Caco-2 (cell line): ENCODE results near the gene POLDIP2. TPM values are rescaled to one million over a fixed set of nuclear protein-coding genes. Genes with fewer than 3 reads are reported as not detected.

Source experiments
- BruUV-seq: library from RNA; stranded (reverse); fragments of 400-500 nt; replicated peaks from 2 replicates; lab custom pipeline; 2021; lab: Mats Ljungman, UMichigan
- CTCF ChIA-PET: fragments of 300-600 bp; sonication (Branson Sonifier 250); formaldehyde crosslinking; loops from one replicate; lab custom pipeline; 2022; ENCODE audit warnings: antibody characterized with exemption; lab: Charles Lee
- POLR2A ChIA-PET: fragments of 300-600 bp; sonication (Branson Sonifier 250); formaldehyde crosslinking; loops from one replicate; lab custom pipeline; 2022; ENCODE audit warnings: antibody characterized with exemption; lab: Charles Lee
- DNase-seq, 2 experiments: peaks; one replicate each; pipeline versions ENCODE4 v3.0.0 to v3.0.0-alpha.2; 2020 to 2022
- H3K27me3 ChIP-seq: replicated peaks from 2 replicates; pipeline ENCODE4 v1.6.0; 2011; ENCODE audit warnings: low read length; ENCODE audit not compliant: control insufficient read depth, insufficient read depth
- H3K36me3 ChIP-seq: 2 replicates; pipeline ENCODE4 v1.5.1; 2011; ENCODE audit warnings: low read length; ENCODE audit not compliant: control insufficient read depth, insufficient read depth
- H3K4me1 ChIP-seq: fragments of 250-450 bp; sonication (Bioruptor Pico); 2 replicates; pipeline ENCODE4 v1.5.1; 2020; ENCODE audit warnings: mild to moderate bottlenecking
- H3K4me3 ChIP-seq: 2 replicates; pipeline ENCODE4 v1.5.1; 2011; ENCODE audit warnings: low read depth, mild to moderate bottlenecking, control low read depth, low read length
- H3K9me3 ChIP-seq: fragments of 250-450 bp; sonication (Bioruptor Pico); 2 replicates; pipeline ENCODE4 v1.5.1; 2020; ENCODE audit warnings: mild to moderate bottlenecking, moderate library complexity
- H3K27ac Mint-ChIP-seq: one replicate; pipeline ENCODE4 v1.8.0; 2022; ENCODE audit warnings: mixed read lengths; ENCODE audit not compliant: unreplicated experiment
- H3K27me3 Mint-ChIP-seq: one replicate; pipeline ENCODE4 v1.8.0; 2022; ENCODE audit warnings: mixed read lengths; ENCODE audit not compliant: insufficient read depth, unreplicated experiment
- H3K36me3 Mint-ChIP-seq: one replicate; pipeline ENCODE4 v1.8.0; 2022; ENCODE audit warnings: mild to moderate bottlenecking, mixed read lengths; ENCODE audit not compliant: insufficient read depth, unreplicated experiment
- H3K4me1 Mint-ChIP-seq: one replicate; pipeline ENCODE4 v1.8.0; 2022; ENCODE audit warnings: low read depth, mixed read lengths; ENCODE audit not compliant: unreplicated experiment
- H3K4me3 Mint-ChIP-seq: one replicate; pipeline ENCODE4 v1.8.0; 2022; ENCODE audit warnings: mild to moderate bottlenecking, moderate library complexity, mixed read lengths; ENCODE audit not compliant: unreplicated experiment
- H3K9me3 Mint-ChIP-seq: one replicate; pipeline ENCODE4 v1.8.0; 2022; ENCODE audit warnings: mixed read lengths; ENCODE audit not compliant: unreplicated experiment
- CTCF ChIP-seq, 2 experiments: fragments of 200-600 bp in 1 of 2; IDR thresholded peaks; 1 replicate in 1 of 2; 2 replicates in 1 of 2; pipeline versions ENCODE4 v1.5.1 to v1.8.0; 2011 to 2022; ENCODE audit warnings: antibody characterized with exemption in 1 of 2, control low read depth in 1 of 2, inconsistent platforms in 1 of 2, low read depth in 1 of 2, low read length in 1 of 2, mild to moderate bottlenecking in 1 of 2, moderate library complexity in 1 of 2; ENCODE audit not compliant: insufficient read depth in 1 of 2, severe bottlenecking in 1 of 2, unreplicated experiment in 1 of 2
- intact Hi-C: fragments of 100-400 bp; cut with micrococcal nuclease; formaldehyde crosslinking; loops from one replicate; pipeline ENCODE4 v1.10.0; 2022; ENCODE audit not compliant: unreplicated experiment
- total RNA-seq: library from RNA; stranded (reverse); gene quantifications from 2 replicates; pipeline ENCODE4 v1.2.3, GENCODE V29; 2022

The POLDIP2 gene
- total RNA-seq, 1 experiment from 2014 or later, result 257 TPM

GRCh38 chr17:28384281-28385036 is 27.1 kb upstream of the POLDIP2 start:
- TF ChIP-seq CTCF (IDR thresholded peaks at IDR 0.05; ENCODE audit: insufficient read depth in 1 of 2, low read depth in 1 of 2, low read length in 1 of 2, severe bottlenecking in 1 of 2, unreplicated experiment in 1 of 2), result no peak
- peak; percentile 83 to 86 for DNase-seq
- Histone ChIP-seq H3K27me3 (no peaks in the 10 kb centered on the region), H3K36me3 (no peaks in the 10 kb centered on the region), H3K4me1 (peaks cover 31% of the 10 kb centered on the region), H3K9me3 (no peaks in the 10 kb centered on the region), H3K4me3 (peak overlapping the region; percentile 52)
- Mint-ChIP-seq H3K4me3 (peak overlapping the region; percentile 89), H3K27me3 (no peaks in the 10 kb centered on the region), H3K4me1 (peaks cover 17% of the 10 kb centered on the region), H3K36me3 (no peaks in the 10 kb centered on the region), H3K27ac (peak overlapping the region; percentile 18), H3K9me3 (no peaks in the 10 kb centered on the region)
- TSS peak; percentile 52 for BruUV-seq
- CTCF ChIA-PET, result interaction anchor here (0.6 to 2.5 kb wide), 10 partner anchors 11 to 151 kb away, joined by 3 to 11 read pairs (median 4); partner anchors contain the start of genes IFT20, TMEM97, TNFAIP1 and VTN
- POLR2A ChIA-PET, result interaction anchor here (0.5 to 2.3 kb wide), 11 partner anchors 11 to 327 kb away, joined by 3 to 18 read pairs (median 7); partner anchors contain the start of genes IFT20, POLDIP2, PROCA1 and SARM1
- intact Hi-C loops, result loop anchor here (1.0 to 2.0 kb wide), 3 partner anchors 10 to 28 kb away; partner anchors contain the start of gene POLDIP2

DNA sequence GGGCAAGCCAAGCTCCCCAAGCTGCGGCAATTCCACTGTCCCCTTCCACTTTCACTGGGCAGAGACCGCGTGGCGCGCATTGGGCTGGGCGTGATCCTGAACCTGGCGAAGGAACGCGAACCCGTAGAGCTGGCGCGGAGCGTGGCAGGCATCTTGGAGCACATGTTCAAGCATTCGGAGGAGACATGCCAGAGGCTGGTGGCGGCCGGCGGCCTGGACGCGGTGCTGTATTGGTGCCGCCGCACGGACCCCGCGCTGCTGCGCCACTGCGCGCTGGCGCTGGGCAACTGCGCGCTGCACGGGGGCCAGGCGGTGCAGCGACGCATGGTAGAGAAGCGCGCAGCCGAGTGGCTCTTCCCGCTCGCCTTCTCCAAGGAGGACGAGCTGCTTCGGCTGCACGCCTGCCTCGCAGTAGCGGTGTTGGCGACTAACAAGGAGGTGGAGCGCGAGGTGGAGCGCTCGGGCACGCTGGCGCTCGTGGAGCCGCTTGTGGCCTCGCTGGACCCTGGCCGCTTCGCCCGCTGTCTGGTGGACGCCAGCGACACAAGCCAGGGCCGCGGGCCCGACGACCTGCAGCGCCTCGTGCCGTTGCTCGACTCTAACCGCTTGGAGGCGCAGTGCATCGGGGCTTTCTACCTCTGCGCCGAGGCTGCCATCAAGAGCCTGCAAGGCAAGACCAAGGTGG is 24.0 kb upstream of the POLDIP2 start:
- POLR2A ChIA-PET, result interaction anchor here (1.6 kb wide), 1 partner anchor 11 kb away, joined by 9 read pairs; the partner anchor contains the start of gene VTN
- Mint-ChIP-seq H3K4me1 (peaks cover 16% of the 10 kb centered on the region), H3K27ac (no peak overlapping the region), H3K9me3 (no peaks in the 10 kb centered on the region), H3K36me3 (no peaks in the 10 kb centered on the region), H3K4me3 (peak overlapping the region; percentile 18), H3K27me3 (no peaks in the 10 kb centered on the region)
- Histone ChIP-seq H3K4me1 (peaks cover 25% of the 10 kb centered on the region), H3K36me3 (no peaks in the 10 kb centered on the region), H3K4me3 (peak overlapping the region; percentile 38), H3K27me3 (no peaks in the 10 kb centered on the region), H3K9me3 (no peaks in the 10 kb centered on the region)
- no TSS peak for BruUV-seq
- intact Hi-C loops, result no loop called here
- CTCF ChIA-PET, result interaction anchor here (0.6 to 2.1 kb wide), 5 partner anchors 11 to 85 kb away, joined by 3 to 11 read pairs (median 5); partner anchors contain the start of gene VTN
- DNase-seq, result peak; percentile 78 to 79
- peak in 1 of 2 experiments; percentile 65 for TF ChIP-seq CTCF (IDR thresholded peaks at IDR 0.05; ENCODE audit: insufficient read depth in 1 of 2, low read depth in 1 of 2, low read length in 1 of 2, severe bottlenecking in 1 of 2, unreplicated experiment in 1 of 2)
